ENCODE results near the gene TOPAZ1. TPM values are rescaled to one million over a fixed set of nuclear protein-coding genes. Genes with fewer than 3 reads are reported as not detected.
"Not testable (repeated sequence)": the region's sequence is repeated elsewhere in the genome, so short reads cannot be mapped to it uniquely, and the experiment has no call there.

The TOPAZ1 gene
- total and polyA plus RNA-seq, 2 of the 13 experiments (the other 11 are each of a cell fraction or from before 2014, with no cell fraction given), result not detected

DNA sequence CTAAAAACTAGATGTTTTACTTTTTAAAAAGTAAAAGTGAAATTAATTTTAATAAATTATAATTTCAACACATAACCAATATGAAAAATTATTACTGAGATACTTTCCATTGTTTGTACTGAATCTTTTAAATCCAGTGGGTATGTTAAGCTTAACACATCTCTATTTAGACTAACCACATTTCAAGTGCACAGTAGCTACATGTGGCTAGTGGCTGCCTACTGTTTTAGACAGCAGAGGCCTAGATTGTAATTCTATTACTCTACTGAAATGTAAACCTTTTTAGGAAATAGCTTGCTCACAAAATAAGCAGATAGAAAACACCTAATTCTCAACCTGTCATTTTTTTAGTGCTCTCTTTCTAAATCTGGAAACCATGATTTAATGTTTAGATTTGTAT, 101.7 kb downstream of the TOPAZ1 start:
- H3K79me2 ChIP-seq (ENCODE audit: insufficient read depth, low read length), result peaks cover 29% of the 10 kb centered on the region
- in situ Hi-C loops (cut with HindIII; ENCODE audit: extremely low pct_ligation_motif_present, low pct_unique_long_range_greater_than_20kb), result no loop called here
- TF ChIP-seq KLF13 (CRISPR knock-in tag; IDR thresholded peaks at IDR 0.05) (no peak), TCF7L2 (IDR thresholded peaks at IDR 0.05; ENCODE audit: low read depth, low read length) (no peak)

DNA sequence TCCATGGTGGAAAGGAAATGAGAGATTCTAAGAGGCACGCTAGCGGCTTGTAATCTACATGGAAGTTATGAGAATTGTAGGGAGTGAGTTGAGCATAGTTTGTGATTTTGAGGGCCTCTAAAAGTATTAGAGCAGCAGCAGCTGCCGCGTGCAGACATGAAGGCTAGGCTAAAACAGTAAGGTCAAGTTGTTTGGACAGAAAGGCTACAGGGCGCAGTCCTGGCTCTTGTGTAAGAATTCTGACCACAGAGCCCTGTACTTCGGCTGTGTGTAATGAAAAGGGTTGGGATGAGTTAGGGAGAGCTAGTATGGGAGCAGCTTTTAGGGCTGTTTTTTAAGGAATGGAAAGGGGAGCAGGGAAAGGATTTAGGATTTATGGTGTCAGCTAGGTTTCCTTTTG, 104.9 kb downstream of the TOPAZ1 start:
- H3K27me3 ChIP-seq (ENCODE audit: control insufficient read depth in 1 of 2, insufficient read depth in 2 of 2, low read length in 2 of 2); H3K79me2 ChIP-seq (ENCODE audit: insufficient read depth, low read length); in situ Hi-C loops (cut with HindIII; ENCODE audit: extremely low pct_ligation_motif_present, low pct_unique_long_range_greater_than_20kb); ATAC-seq; H3K36me3 ChIP-seq (replicated peaks in 1 of 2; ENCODE audit: control insufficient read depth in 1 of 2, insufficient read depth in 2 of 2, low read length in 2 of 2); H2AFZ ChIP-seq (ENCODE audit: low read length); CTCF ChIA-PET (ENCODE audit: low intra/inter-chr PET ratio, low total read pairs); H4K20me1 ChIP-seq (ENCODE audit: insufficient read depth, low read length); FAIRE-seq; H3K4me3 ChIP-seq (replicated peaks in 1 of 3; ENCODE audit: insufficient read depth in 1 of 3, low read depth in 2 of 3, low read length in 3 of 3); intact Hi-C loops (cut with micrococcal nuclease; ENCODE audit: unreplicated experiment); BruUV-seq (replicated peaks); H3K9me3 ChIP-seq (ENCODE audit: low read length); H3K9ac ChIP-seq (ENCODE audit: insufficient read depth, low read depth, low read length); H3K27ac ChIP-seq (ENCODE audit: extremely low read length, insufficient read depth, low read length): not testable (repeated sequence)
- TF ChIP-seq HOXA3 (CRISPR knock-in tag; IDR thresholded peaks at IDR 0.05) (0 out of 2 replicates have a peak, but pooled peaks have one; percentile 33), CEBPB (IDR thresholded peaks at IDR 0.05; ENCODE audit: borderline replicate concordance, low read depth, low read length) (peak; percentile 11; the same call in 1 of the 2 replicates), SAP130 (CRISPR knock-in tag; IDR thresholded peaks at IDR 0.05; ENCODE audit: low read depth) (0 out of 2 replicates have a peak, but pooled peaks have one; percentile 18), RARA (CRISPR knock-in tag; IDR thresholded peaks at IDR 0.05) (0 out of 2 replicates have a peak, but pooled peaks have one; percentile 17), ZNF12 (CRISPR knock-in tag; IDR thresholded peaks at IDR 0.05) (0 out of 2 replicates have a peak, but pooled peaks have one; percentile 38)
- 50% methylated on average over 6 of the region's 6 CpGs for WGBS (ENCODE audit: low lambda C conversion rate)
- peaks cover 34% of the 10 kb centered on the region for H3K4me1 ChIP-seq (ENCODE audit: insufficient read depth, low read length)
- DNase-seq (ENCODE audit: low spot score), result peak; percentile 28
- POLR2A ChIA-PET, result interaction anchor here (0.9 to 1.4 kb wide), 3 partner anchors 8 to 17 kb away, joined by 3 to 5 read pairs (median 5); partner anchors contain the start of gene TCAIM
- 0 out of 2 replicates have a peak overlapping the region, but pooled peaks have one; percentile 0 for H3K4me2 ChIP-seq (ENCODE audit: low read depth, low read length)

More for the DNA sequence above, 101.7 kb downstream of the TOPAZ1 start:
- ATAC-seq (no peak), FAIRE-seq (no peak), DNase-seq (ENCODE audit: low spot score) (no peak)
- Histone ChIP-seq H3K9ac (ENCODE audit: insufficient read depth, low read depth, low read length) (no peak overlapping the region), H3K4me3 (replicated peaks in 1 of 3; ENCODE audit: insufficient read depth in 1 of 3, low read depth in 2 of 3, low read length in 3 of 3) (no peak overlapping the region), H3K27me3 (ENCODE audit: control insufficient read depth in 1 of 2, insufficient read depth in 2 of 2, low read length in 2 of 2) (no peaks in the 10 kb centered on the region; a peak in 1 of 5 replicates), H3K4me1 (ENCODE audit: insufficient read depth, low read length) (peaks cover 52% of the 10 kb centered on the region), H2AFZ (ENCODE audit: low read length) (no peak overlapping the region), H3K27ac (ENCODE audit: extremely low read length, insufficient read depth, low read length) (no peak overlapping the region), H3K9me3 (ENCODE audit: low read length) (no peaks in the 10 kb centered on the region), H4K20me1 (ENCODE audit: insufficient read depth, low read length) (no peaks in the 10 kb centered on the region), H3K4me2 (ENCODE audit: low read depth, low read length) (no peak overlapping the region), H3K36me3 (replicated peaks in 1 of 2; ENCODE audit: control insufficient read depth in 1 of 2, insufficient read depth in 2 of 2, low read length in 2 of 2) (peaks cover 0 to 1% of the 10 kb centered on the region in 2 experiments; a peak in 1 of 5 replicates)
- intact Hi-C loops (cut with micrococcal nuclease; ENCODE audit: unreplicated experiment), result no loop called here
- no TSS peak for BruUV-seq (replicated peaks)
- ChIA-PET POLR2A (interaction anchor here (1.5 kb wide), 1 partner anchor 16 kb away, joined by 5 read pairs; no protein-coding TSS in a partner anchor), CTCF (ENCODE audit: low intra/inter-chr PET ratio, low total read pairs) (no interaction called here)

Data from HepG2 (cell line).